Gastroesophageal sphincter (tissue), 4 donors: ENCODE results near the gene CCDC7. TPM values are rescaled to one million over a fixed set of nuclear protein-coding genes. Genes with fewer than 3 reads are reported as not detected.

Source experiments
- ATAC-seq: fragments of 150-250 bp; one replicate; pipeline ENCODE4 v1.9.1; 2016; ENCODE audit warnings: mild to moderate bottlenecking, moderate library complexity
- H3K27ac ChIP-seq, 4 donors: fragments of 200-600 bp; sonication (generic) in 3 of 4; 1 replicate in 3 of 4; 2 replicates in 1 of 4; pipeline ENCODE4 v1.5.1; 2016 to 2019
- H3K27me3 ChIP-seq: fragments of 200-600 bp; sonication (generic); one replicate; pipeline ENCODE4 v1.5.1; 2019
- H3K36me3 ChIP-seq, 2 donors: fragments of 200-600 bp; sonication (generic); one replicate each; pipeline ENCODE4 v1.5.1; 2019; ENCODE audit warnings: control low read depth in 1 of 2
- H3K4me1 ChIP-seq, 3 donors: fragments of 200-600 bp; sonication (generic); 1 replicate in 2 of 3; 2 replicates in 1 of 3; pipeline ENCODE4 v1.5.1; 2016 to 2019; ENCODE audit warnings: control low read depth in 2 of 3
- H3K4me3 ChIP-seq, 2 donors: fragments of 200-600 bp; sonication (generic); one replicate each; pipeline ENCODE4 v1.5.1; 2019; ENCODE audit warnings: mild to moderate bottlenecking in 1 of 2, moderate library complexity in 1 of 2
- H3K9me3 ChIP-seq, 3 donors: fragments of 200-600 bp; sonication (generic); one replicate each; pipeline ENCODE4 v1.5.1; 2017 to 2019; ENCODE audit warnings: control low read depth in 2 of 3
- CTCF ChIP-seq, 4 experiments: fragments of 200-600 bp in 2 of 4; fragments of 450-650 bp in 2 of 4; sonication (generic) in 1 of 4; IDR thresholded peaks; one replicate each; pipeline ENCODE4 v1.5.1; 2017 to 2019; ENCODE audit warnings: antibody characterized with exemption in 4 of 4, mild to moderate bottlenecking in 2 of 4, moderate library complexity in 2 of 4
- EP300 ChIP-seq: sonication (generic); formaldehyde crosslinking; IDR thresholded peaks from one replicate; pipeline ENCODE4 v1.6.1; 2017; ENCODE audit warnings: antibody characterized with exemption, mild to moderate bottlenecking
- POLR2A ChIP-seq, 2 donors: fragments of 450-650 bp; IDR thresholded peaks; one replicate each; pipeline ENCODE4 v1.6.1; 2017; ENCODE audit warnings: antibody characterized with exemption in 2 of 2, mild to moderate bottlenecking in 2 of 2, moderate library complexity in 1 of 2
- POLR2AphosphoS5 ChIP-seq: sonication (generic); formaldehyde crosslinking; IDR thresholded peaks from one replicate; pipeline ENCODE4 v1.6.1; 2017; ENCODE audit warnings: antibody characterized with exemption
- WGBS, 2 donors: methylation state at CpG; one replicate each; pipeline ENCODE4 v1.1.5; 2018; ENCODE audit warnings: low coverage in 1 of 2; 5-methylcytosine and 5-hydroxymethylcytosine counted together
- total RNA-seq, 4 donors: library from RNA; depleted of rRNA; stranded (reverse); fragments of >200 nt; gene quantifications; one replicate each; pipeline ENCODE4 v1.1.0, GENCODE V29; 2016

The CCDC7 gene
- total RNA-seq, 4 donors from 2014 or later = 20.8 to 67.3 (median 36.0) TPM

DNA sequence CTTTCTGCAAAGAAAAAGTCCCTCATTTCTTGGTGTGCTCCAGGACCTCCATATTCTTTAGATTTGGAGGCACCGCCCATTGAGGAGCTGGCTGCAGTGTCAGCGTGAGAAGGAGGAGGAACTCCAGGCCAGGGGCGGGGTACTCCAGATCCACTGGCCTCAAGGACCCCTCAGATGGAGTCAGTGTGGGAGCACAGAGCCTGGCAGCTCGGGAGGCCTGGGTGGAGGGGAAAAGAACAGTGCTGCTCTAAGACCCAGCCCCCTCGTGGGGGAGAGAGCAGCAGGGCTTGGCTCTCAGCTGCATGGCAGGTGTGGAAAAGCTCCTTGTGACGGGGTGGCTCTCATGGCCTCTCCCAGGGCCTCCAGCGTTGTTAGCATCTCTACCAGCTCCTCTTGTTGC lies 441.5 kb downstream of the CCDC7 start:
- no peak overlapping the region for H3K27ac ChIP-seq
- no peak overlapping the region for H3K4me3 ChIP-seq
- H3K27me3 ChIP-seq = no peaks in the 10 kb centered on the region
- TF ChIP-seq EP300 (no peak), POLR2A (IDR thresholded peaks at IDR 0.05) (no peak), CTCF (IDR thresholded peaks at IDR 0.05) (no peak), POLR2AphosphoS5 (no peak)
- WGBS, 2 donors = 83% methylated on average over 4 of the region's 7 CpGs; no CpG with 5 or more reads in 1 of the 2 donors
- ATAC-seq = no peak
- no peaks in the 10 kb centered on the region for H3K9me3 ChIP-seq
- peaks cover 0 to 8% of the 10 kb centered on the region in 2 donors for H3K36me3 ChIP-seq
- H3K4me1 ChIP-seq = no peaks in the 10 kb centered on the region

DNA sequence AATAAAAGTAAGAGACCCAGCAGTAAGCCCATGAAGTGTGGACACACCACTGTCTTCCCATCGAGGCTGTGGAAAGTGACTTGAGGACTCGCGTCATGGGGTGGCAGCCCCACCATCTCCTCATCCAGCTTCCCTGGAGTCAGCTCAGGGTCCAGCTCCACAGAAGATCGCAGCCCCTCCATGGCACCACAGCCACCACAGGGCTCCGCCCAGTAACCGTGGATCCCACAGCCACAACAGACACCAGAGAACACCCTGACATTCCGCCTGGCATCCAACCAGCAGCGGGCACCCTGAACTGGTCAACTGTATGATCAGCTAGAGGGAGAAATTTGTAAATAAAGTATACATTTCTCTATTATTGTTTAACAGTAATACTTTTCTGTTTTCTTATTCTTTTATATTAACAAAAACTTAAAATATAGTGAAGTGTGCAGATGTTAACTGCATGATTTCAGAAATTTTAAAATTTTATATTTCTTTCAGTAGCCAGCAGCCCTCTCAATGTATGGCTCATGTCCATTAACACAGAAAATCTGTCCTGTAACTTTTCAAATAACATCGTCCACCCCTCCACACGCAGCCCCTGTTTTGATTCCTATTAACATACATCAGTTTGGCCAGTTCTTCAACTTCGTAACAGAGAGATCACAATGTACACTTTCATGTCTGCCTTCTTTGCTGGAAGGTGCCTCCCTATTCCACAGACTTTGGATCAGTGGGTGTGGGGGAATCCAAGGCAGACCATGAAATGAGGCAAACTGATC lies 442.4 kb downstream of the CCDC7 start:
- whole genome bisulfite sequencing, 2 donors = 92 to 94% methylated on average over 6 to 11 of the region's 11 CpGs
- Histone ChIP-seq H3K4me3 (no peak overlapping the region), H3K9me3 (no peaks in the 10 kb centered on the region), H3K27me3 (no peaks in the 10 kb centered on the region), H3K4me1 (no peaks in the 10 kb centered on the region), H3K36me3 (peaks cover 0 to 8% of the 10 kb centered on the region in 2 donors), H3K27ac (no peak overlapping the region)
- no peak for TF ChIP-seq POLR2AphosphoS5
- no peak for TF ChIP-seq CTCF (IDR thresholded peaks at IDR 0.05)
- TF ChIP-seq POLR2A (IDR thresholded peaks at IDR 0.05) = no peak
- TF ChIP-seq EP300 = no peak
- no peak for ATAC-seq

DNA sequence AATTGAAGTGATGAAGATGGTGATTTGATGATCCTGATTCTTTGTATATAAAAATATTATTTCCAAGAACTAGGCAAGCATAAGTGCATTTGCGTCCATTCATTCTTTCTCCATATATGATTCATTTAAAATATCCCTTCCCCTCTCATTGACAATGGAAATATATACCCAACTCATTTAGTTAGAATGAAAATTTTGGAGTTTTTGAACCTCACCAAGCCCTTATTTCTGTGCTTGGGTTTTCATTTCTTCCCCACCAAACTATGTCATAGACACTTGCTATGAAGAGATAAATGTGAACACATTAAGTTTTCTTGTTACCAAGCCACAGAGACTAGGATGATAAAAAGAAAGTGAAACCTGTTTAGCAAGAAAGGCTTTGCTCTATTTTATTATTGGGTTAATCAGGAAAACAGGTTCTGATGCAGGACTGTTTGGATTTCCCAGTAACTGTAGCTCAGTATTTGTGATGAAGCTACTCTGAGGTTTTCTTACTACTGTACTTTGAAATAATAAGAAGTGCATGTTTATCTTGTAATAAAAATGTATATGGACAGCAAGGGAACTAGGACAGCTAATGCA lies 443.8 kb downstream of the CCDC7 start:
- Histone ChIP-seq H3K27ac (no peak overlapping the region), H3K4me1 (no peaks in the 10 kb centered on the region), H3K9me3 (no peaks in the 10 kb centered on the region), H3K36me3 (peaks cover 0 to 8% of the 10 kb centered on the region in 2 donors), H3K4me3 (no peak overlapping the region), H3K27me3 (no peaks in the 10 kb centered on the region)
- TF ChIP-seq POLR2A (IDR thresholded peaks at IDR 0.05) = no peak
- ATAC-seq = no peak
- WGBS, 2 donors = 92 to 100% methylated on average over 1 of the region's 1 CpG

DNA sequence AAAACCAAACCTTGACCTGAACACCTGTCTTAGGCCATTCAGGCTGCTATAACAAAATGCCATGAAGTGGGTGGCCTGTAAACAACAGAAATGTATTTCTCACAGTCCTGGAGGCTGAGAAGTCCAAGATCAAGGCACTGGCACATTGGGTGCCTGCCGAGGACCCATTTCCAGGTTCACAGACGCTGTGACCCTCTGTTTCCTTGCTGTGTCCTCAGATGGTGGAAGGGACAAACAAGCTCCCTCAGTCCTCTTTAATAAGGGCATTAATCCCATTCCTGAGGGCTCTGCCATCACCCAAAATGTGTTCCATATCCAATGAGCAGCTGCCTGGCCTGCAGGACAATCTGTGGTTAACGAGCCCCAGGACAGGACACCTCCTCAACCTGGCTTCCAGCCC lies 444.5 kb downstream of the CCDC7 start:
- TF ChIP-seq CTCF (IDR thresholded peaks at IDR 0.05) (no peak), EP300 (no peak), POLR2A (IDR thresholded peaks at IDR 0.05) (no peak), POLR2AphosphoS5 (no peak)
- 50% methylated on average over 2 of the region's 3 CpGs; no CpG with 5 or more reads in 1 of the 2 donors for WGBS, 2 donors
- no peaks in the 10 kb centered on the region for H3K27me3 ChIP-seq
- no peaks in the 10 kb centered on the region for H3K9me3 ChIP-seq
- no peak for ATAC-seq
- no peak overlapping the region for H3K27ac ChIP-seq
- no peak overlapping the region for H3K4me3 ChIP-seq
- no peaks in the 10 kb centered on the region for H3K4me1 ChIP-seq
- H3K36me3 ChIP-seq = peaks cover 0 to 15% of the 10 kb centered on the region in 2 donors

DNA sequence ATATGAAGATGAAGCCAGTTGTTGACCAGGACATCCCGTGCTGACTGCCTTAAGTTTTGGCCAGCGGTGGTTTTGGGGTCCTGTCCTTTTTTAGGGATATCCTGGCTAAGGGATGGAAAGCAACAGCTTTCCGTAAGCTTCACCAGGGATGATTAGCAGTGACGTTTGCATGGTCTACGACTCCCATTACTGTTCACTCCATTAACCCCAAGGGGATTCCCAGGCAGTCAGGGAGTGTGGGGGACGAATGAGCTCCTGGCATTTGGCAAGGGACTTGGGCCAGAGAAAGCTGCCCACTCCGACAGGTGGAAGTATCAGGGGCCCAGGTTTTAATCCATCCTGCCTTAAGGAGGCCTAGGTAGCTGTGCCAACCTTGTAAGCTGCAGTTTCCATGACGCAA lies 445.3 kb downstream of the CCDC7 start:
- H3K27me3 ChIP-seq = no peaks in the 10 kb centered on the region
- H3K9me3 ChIP-seq = no peaks in the 10 kb centered on the region
- no peaks in the 10 kb centered on the region for H3K4me1 ChIP-seq
- H3K36me3 ChIP-seq = peaks cover 0 to 23% of the 10 kb centered on the region in 2 donors
- H3K4me3 ChIP-seq = no peak overlapping the region
- TF ChIP-seq CTCF (IDR thresholded peaks at IDR 0.05) = no peak
- TF ChIP-seq POLR2AphosphoS5 = no peak
- TF ChIP-seq POLR2A (IDR thresholded peaks at IDR 0.05) = no peak
- TF ChIP-seq EP300 = no peak
- ATAC-seq = no peak
- H3K27ac ChIP-seq = no peak overlapping the region
- 82 to 100% methylated on average over 2 of the region's 8 CpGs for WGBS, 2 donors
